Gastroesophageal sphincter (tissue), 4 donors: Measurements from ENCODE around the gene MAPK9. TPM values are rescaled to one million over a fixed set of nuclear protein-coding genes. Genes with fewer than 3 reads are reported as not detected.
A peak's percentile ranks its signal among the peaks of the same experiment; 100 is the strongest.

ENCODE experiments used
- ATAC-seq: fragments of 150-250 bp; one replicate; pipeline ENCODE4 v1.9.1; 2016; ENCODE audit warnings: mild to moderate bottlenecking, moderate library complexity
- H3K27ac ChIP-seq, 4 donors: fragments of 200-600 bp; sonication (generic) in 3 of 4; 1 replicate in 3 of 4; 2 replicates in 1 of 4; pipeline ENCODE4 v1.5.1; 2016 to 2019
- H3K27me3 ChIP-seq: fragments of 200-600 bp; sonication (generic); one replicate; pipeline ENCODE4 v1.5.1; 2019
- H3K36me3 ChIP-seq, 2 donors: fragments of 200-600 bp; sonication (generic); one replicate each; pipeline ENCODE4 v1.5.1; 2019; ENCODE audit warnings: control low read depth in 1 of 2
- H3K4me1 ChIP-seq, 3 donors: fragments of 200-600 bp; sonication (generic); 1 replicate in 2 of 3; 2 replicates in 1 of 3; pipeline ENCODE4 v1.5.1; 2016 to 2019; ENCODE audit warnings: control low read depth in 2 of 3
- H3K4me3 ChIP-seq, 2 donors: fragments of 200-600 bp; sonication (generic); one replicate each; pipeline ENCODE4 v1.5.1; 2019; ENCODE audit warnings: mild to moderate bottlenecking in 1 of 2, moderate library complexity in 1 of 2
- H3K9me3 ChIP-seq, 3 donors: fragments of 200-600 bp; sonication (generic); one replicate each; pipeline ENCODE4 v1.5.1; 2017 to 2019; ENCODE audit warnings: control low read depth in 2 of 3
- EP300 ChIP-seq: sonication (generic); formaldehyde crosslinking; IDR thresholded peaks from one replicate; pipeline ENCODE4 v1.6.1; 2017; ENCODE audit warnings: antibody characterized with exemption, mild to moderate bottlenecking
- POLR2A ChIP-seq, 2 donors: fragments of 450-650 bp; IDR thresholded peaks; one replicate each; pipeline ENCODE4 v1.6.1; 2017; ENCODE audit warnings: antibody characterized with exemption in 2 of 2, mild to moderate bottlenecking in 2 of 2, moderate library complexity in 1 of 2
- POLR2AphosphoS5 ChIP-seq: sonication (generic); formaldehyde crosslinking; IDR thresholded peaks from one replicate; pipeline ENCODE4 v1.6.1; 2017; ENCODE audit warnings: antibody characterized with exemption
- WGBS, 2 donors: methylation state at CpG; one replicate each; pipeline ENCODE4 v1.1.5; 2018; ENCODE audit warnings: low coverage in 1 of 2; 5-methylcytosine and 5-hydroxymethylcytosine counted together
- total RNA-seq, 4 donors: library from RNA; depleted of rRNA; stranded (reverse); fragments of >200 nt; gene quantifications; one replicate each; pipeline ENCODE4 v1.1.0, GENCODE V29; 2016
- TF ChIP-seq, protein P1 (sequence below), 4 experiments: fragments of 200-600 bp in 2 of 4; fragments of 450-650 bp in 2 of 4; sonication (generic) in 1 of 4; IDR thresholded peaks; one replicate each; pipeline ENCODE4 v1.5.1; 2017 to 2019; ENCODE audit warnings: antibody characterized with exemption in 4 of 4, mild to moderate bottlenecking in 2 of 4, moderate library complexity in 2 of 4

MAPK9 gene
- total RNA-seq, 4 donors from 2014 or later, result 25.7 to 43.7 (median 35.7) TPM

DNA sequence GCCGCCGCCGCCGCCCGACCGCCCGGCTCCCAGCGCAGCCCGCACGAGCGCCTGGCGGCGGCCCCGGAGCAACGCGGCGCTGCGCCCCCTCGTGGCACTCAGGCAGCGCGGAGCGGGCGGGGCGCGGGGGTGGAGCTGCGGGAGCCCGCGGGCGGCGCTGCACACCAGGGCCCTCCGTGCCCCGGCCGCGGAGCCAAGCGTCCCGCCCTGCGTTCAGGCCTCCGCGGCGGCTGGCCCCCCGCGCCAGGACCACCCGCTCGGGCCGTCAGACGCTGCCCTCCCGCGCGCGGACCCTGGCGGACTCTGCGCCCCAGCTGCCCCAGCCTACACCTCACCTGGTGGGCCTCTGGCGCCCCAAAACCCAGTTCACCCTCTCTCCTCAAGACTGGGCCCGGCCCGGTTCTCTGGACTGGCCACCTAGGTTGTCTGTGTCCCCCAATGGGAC, 82.7 kb downstream of the MAPK9 start, which contains the start of gene RASGEF1C:
RASGEF1C (minus strand) TSS at position 75 of the 445 bp plus-strand sequence. CDS start 71,159 bp downstream, outside the sequence.
- peak; percentile 87 for ATAC-seq
- Histone ChIP-seq H3K27ac (peak within 1 kb of the TSS in 2 of 4 donors; percentile 24 to 55), H3K9me3 (no peaks in the 10 kb centered on the region), H3K27me3 (peaks cover 74% of the 10 kb centered on the region), H3K36me3 (no peaks in the 10 kb centered on the region), H3K4me1 (peaks cover 0 to 23% (median 0%) of the 10 kb centered on the region in 3 donors), H3K4me3 (peak within 1 kb of the TSS; percentile 12 to 50)
- TF ChIP-seq, protein P1, sequence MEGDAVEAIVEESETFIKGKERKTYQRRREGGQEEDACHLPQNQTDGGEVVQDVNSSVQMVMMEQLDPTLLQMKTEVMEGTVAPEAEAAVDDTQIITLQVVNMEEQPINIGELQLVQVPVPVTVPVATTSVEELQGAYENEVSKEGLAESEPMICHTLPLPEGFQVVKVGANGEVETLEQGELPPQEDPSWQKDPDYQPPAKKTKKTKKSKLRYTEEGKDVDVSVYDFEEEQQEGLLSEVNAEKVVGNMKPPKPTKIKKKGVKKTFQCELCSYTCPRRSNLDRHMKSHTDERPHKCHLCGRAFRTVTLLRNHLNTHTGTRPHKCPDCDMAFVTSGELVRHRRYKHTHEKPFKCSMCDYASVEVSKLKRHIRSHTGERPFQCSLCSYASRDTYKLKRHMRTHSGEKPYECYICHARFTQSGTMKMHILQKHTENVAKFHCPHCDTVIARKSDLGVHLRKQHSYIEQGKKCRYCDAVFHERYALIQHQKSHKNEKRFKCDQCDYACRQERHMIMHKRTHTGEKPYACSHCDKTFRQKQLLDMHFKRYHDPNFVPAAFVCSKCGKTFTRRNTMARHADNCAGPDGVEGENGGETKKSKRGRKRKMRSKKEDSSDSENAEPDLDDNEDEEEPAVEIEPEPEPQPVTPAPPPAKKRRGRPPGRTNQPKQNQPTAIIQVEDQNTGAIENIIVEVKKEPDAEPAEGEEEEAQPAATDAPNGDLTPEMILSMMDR (IDR thresholded peaks at IDR 0.05), result peak in 3 of 4 experiments; percentile 50 to 67 (median 51)
- TF ChIP-seq POLR2A (IDR thresholded peaks at IDR 0.05), result no peak
- WGBS, 2 donors, result 7% methylated on average over 17 of the region's 55 CpGs; no CpG with 5 or more reads in 1 of the 2 donors

- WGBS, 2 donors, result 7% methylated on average over 9 of the region's 65 CpGs; no CpG with 5 or more reads in 1 of the 2 donors
- ATAC-seq, result no peak
Measured at GRCh38 chr5:180208435-180209081, 83.3 kb downstream of the MAPK9 start.

GRCh38 chr5:180208038-180208434, 83.8 kb downstream of the MAPK9 start:
- TF ChIP-seq POLR2A (IDR thresholded peaks at IDR 0.05) (no peak), POLR2AphosphoS5 (no peak), EP300 (no peak)
- TF ChIP-seq, protein P1 (IDR thresholded peaks at IDR 0.05), result no peak
- peaks cover 81% of the 10 kb centered on the region for H3K27me3 ChIP-seq
- peak overlapping the region in 2 of 4 donors; percentile 24 to 55 for H3K27ac ChIP-seq
- peaks cover 0 to 22% (median 0%) of the 10 kb centered on the region in 3 donors for H3K4me1 ChIP-seq
- WGBS, 2 donors, result 33 to 80% methylated on average over 1 to 6 of the region's 14 CpGs
- ATAC-seq, result no peak
- peak overlapping the region in 1 of 2 donors; percentile 50 for H3K4me3 ChIP-seq
- H3K36me3 ChIP-seq, result no peaks in the 10 kb centered on the region
- H3K9me3 ChIP-seq, result no peaks in the 10 kb centered on the region

More at GRCh38 chr5:180208435-180209081, 83.3 kb downstream of the MAPK9 start:
- H3K9me3 ChIP-seq, result no peaks in the 10 kb centered on the region
- peak overlapping the region; percentile 12 to 50 for H3K4me3 ChIP-seq
- peaks cover 0 to 23% (median 0%) of the 10 kb centered on the region in 3 donors for H3K4me1 ChIP-seq
- no peaks in the 10 kb centered on the region for H3K36me3 ChIP-seq
- H3K27me3 ChIP-seq, result peaks cover 76% of the 10 kb centered on the region
- TF ChIP-seq POLR2AphosphoS5 (no peak), POLR2A (IDR thresholded peaks at IDR 0.05) (no peak)
- TF ChIP-seq, protein P1 (IDR thresholded peaks at IDR 0.05), result peak in 1 of 4 experiments; percentile 15
- peak overlapping the region in 1 of 4 donors; percentile 55 for H3K27ac ChIP-seq

DNA sequence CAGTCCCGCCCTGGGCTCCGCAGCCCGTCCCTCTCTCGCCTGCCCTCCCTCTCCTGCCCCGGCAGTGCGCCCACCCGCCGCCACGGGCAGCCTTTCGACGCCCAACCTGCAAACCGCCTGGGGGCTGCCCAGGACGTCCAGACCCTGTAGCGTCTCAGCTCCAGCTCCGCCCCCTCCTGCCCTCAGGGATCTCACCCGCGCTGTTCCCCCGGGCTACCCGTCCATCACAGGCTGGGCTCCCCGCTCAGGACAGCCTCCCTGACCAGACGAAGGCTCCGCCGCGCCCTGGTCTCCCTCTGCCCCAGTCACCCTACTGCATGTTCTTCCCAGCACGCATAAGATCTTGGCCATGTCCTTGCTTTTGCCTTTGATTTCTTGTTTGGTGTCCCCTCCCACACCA, 84.3 kb downstream of the MAPK9 start:
- Histone ChIP-seq H3K4me1 (peaks cover 0 to 17% (median 0%) of the 10 kb centered on the region in 3 donors), H3K27me3 (peaks cover 78% of the 10 kb centered on the region), H3K27ac (peak overlapping the region in 2 of 4 donors; percentile 24 to 55), H3K36me3 (no peaks in the 10 kb centered on the region), H3K4me3 (peak overlapping the region in 1 of 2 donors; percentile 50), H3K9me3 (no peaks in the 10 kb centered on the region)
- no peak for TF ChIP-seq POLR2AphosphoS5
- no peak for TF ChIP-seq POLR2A (IDR thresholded peaks at IDR 0.05)
- TF ChIP-seq EP300, result no peak
- TF ChIP-seq, protein P1 (IDR thresholded peaks at IDR 0.05), result no peak
- WGBS, 2 donors, result 20 to 26% methylated on average over 5 to 22 of the region's 25 CpGs
- no peak for ATAC-seq
